Transverse colon (tissue), 4 donors: ENCODE measurements around the gene GAS2L2. TPM values are rescaled to one million over a fixed set of nuclear protein-coding genes. Genes with fewer than 3 reads are reported as not detected.
"Not testable (repeated sequence)": the region's sequence is repeated elsewhere in the genome, so short reads cannot be mapped to it uniquely, and the experiment has no call there.

Source experiments
- DNase-seq: peaks from one replicate; pipeline ENCODE4 v3.0.0-alpha.2; 2019
- H3K27ac ChIP-seq, 4 donors: fragments of 200-600 bp; sonication (generic); 2 replicates each; pipeline ENCODE4 v1.5.1; 2016 to 2018; ENCODE audit warnings: inconsistent platforms in 4 of 4
- H3K27me3 ChIP-seq: fragments of 200-600 bp; sonication (generic); 2 replicates; pipeline ENCODE4 v1.5.1; 2017; ENCODE audit warnings: inconsistent platforms
- H3K36me3 ChIP-seq, 4 donors: fragments of 200-600 bp; sonication (generic); 2 replicates each; pipeline ENCODE4 v1.5.1; 2017 to 2019; ENCODE audit warnings: inconsistent platforms in 4 of 4
- H3K4me1 ChIP-seq, 4 donors: fragments of 200-600 bp; sonication (generic); 2 replicates each; pipeline ENCODE4 v1.5.1; 2017 to 2020; ENCODE audit warnings: inconsistent platforms in 4 of 4
- H3K4me3 ChIP-seq, 4 donors: fragments of 200-600 bp; sonication (generic); 1 replicate in 1 of 4; 2 replicates in 3 of 4; pipeline versions ENCODE4 v1.5.1 to v1.6.1; 2017 to 2019; ENCODE audit warnings: inconsistent platforms in 4 of 4
- H3K9me3 ChIP-seq, 2 donors: fragments of 200-600 bp; sonication (generic); 2 replicates each; pipeline ENCODE4 v1.5.1; 2017 to 2019; ENCODE audit warnings: inconsistent platforms in 2 of 2
- CTCF ChIP-seq, 5 experiments: fragments of 200-600 bp in 3 of 5; fragments of 450-650 bp in 2 of 5; sonication (generic) in 3 of 5; IDR thresholded peaks; 1 replicate in 2 of 5; 2 replicates in 3 of 5; pipeline ENCODE4 v1.5.1; 2016 to 2017; ENCODE audit warnings: antibody characterized with exemption in 5 of 5, inconsistent platforms in 3 of 5, mild to moderate bottlenecking in 2 of 5, moderate library complexity in 1 of 5
- EP300 ChIP-seq: sonication (generic); formaldehyde crosslinking; IDR thresholded peaks from one replicate; pipeline ENCODE4 v1.6.1; 2017; ENCODE audit warnings: antibody characterized with exemption, low read depth
- POLR2A ChIP-seq: fragments of 450-650 bp; IDR thresholded peaks from one replicate; pipeline ENCODE4 v1.6.1; 2016; ENCODE audit warnings: antibody characterized with exemption, mild to moderate bottlenecking, moderate library complexity
- POLR2AphosphoS5 ChIP-seq, 3 donors: sonication (generic); formaldehyde crosslinking; IDR thresholded peaks; one replicate each; pipeline ENCODE4 v1.6.1; 2016; ENCODE audit warnings: antibody characterized with exemption in 3 of 3
- WGBS, 2 donors: methylation state at CpG; one replicate each; pipeline ENCODE4 v1.1.5; 2018; ENCODE audit warnings: low coverage in 1 of 2; 5-methylcytosine and 5-hydroxymethylcytosine counted together
- in situ Hi-C, 4 donors: fragments of 200-750 bp; cut with MboI; loops; one replicate each; pipeline versions ENCODE4 v1.15.0 to v1.15.1; 2017; ENCODE audit warnings: low sequenced_read_pairs in 3 of 4, low pct_ligation_motif_present in 1 of 4, low pct_unique_long_range_greater_than_20kb in 1 of 4
- intact Hi-C: fragments of 100-400 bp; cut with DNase I; formaldehyde crosslinking; loops from one replicate; pipeline ENCODE4 v1.15.1; 2023; ENCODE audit warnings: low total_unique reads
- total RNA-seq, 4 donors: library from RNA; depleted of rRNA; stranded (reverse); fragments of >200 nt; gene quantifications; one replicate each; pipeline ENCODE4 v1.1.0, GENCODE V29; 2016

Gene GAS2L2
- total RNA-seq, 4 donors from 2014 or later, result not detected

GRCh38 chr17:35708951-35709350, 44.1 kb downstream of the GAS2L2 start:
- TF ChIP-seq POLR2A, result no peak
- no peak for TF ChIP-seq CTCF (IDR thresholded peaks at IDR 0.05)
- no peak for TF ChIP-seq POLR2AphosphoS5 (IDR thresholded peaks at IDR 0.05)
- TF ChIP-seq EP300, result no peak
- no peaks in the 10 kb centered on the region for H3K9me3 ChIP-seq
- in situ Hi-C loops, result no loop called here
- 30 to 33% methylated on average over 2 to 3 of the region's 3 CpGs for WGBS, 2 donors
- intact Hi-C loops, result no loop called here
- H3K4me3 ChIP-seq, result no peak overlapping the region
- H3K4me1 ChIP-seq, result peaks cover 0 to 5% (median 0%) of the 10 kb centered on the region in 4 donors
- H3K27me3 ChIP-seq, result no peaks in the 10 kb centered on the region
- peaks cover 0 to 29% (median 9%) of the 10 kb centered on the region in 4 donors for H3K36me3 ChIP-seq
- H3K27ac ChIP-seq, result no peak overlapping the region
- no peak for DNase-seq

GRCh38 chr17:35708149-35708548, 44.9 kb downstream of the GAS2L2 start:
- DNase-seq, result no peak
- no peaks in the 10 kb centered on the region for H3K9me3 ChIP-seq
- TF ChIP-seq EP300 (no peak), POLR2A (no peak), POLR2AphosphoS5 (IDR thresholded peaks at IDR 0.05) (no peak), CTCF (IDR thresholded peaks at IDR 0.05) (no peak)
- H3K4me3 ChIP-seq, result no peak overlapping the region
- WGBS, 2 donors, result 68 to 86% methylated on average over 2 to 3 of the region's 3 CpGs
- peaks cover 0 to 25% (median 9%) of the 10 kb centered on the region in 4 donors for H3K36me3 ChIP-seq
- peaks cover 0 to 5% (median 0%) of the 10 kb centered on the region in 4 donors for H3K4me1 ChIP-seq
- intact Hi-C loops, result no loop called here
- H3K27ac ChIP-seq, result no peak overlapping the region
- H3K27me3 ChIP-seq, result no peaks in the 10 kb centered on the region
- in situ Hi-C loops, result no loop called here

GRCh38 chr17:35705705-35706104, 47.3 kb downstream of the GAS2L2 start:
- 70% methylated on average over 5 of the region's 5 CpGs; no CpG with 5 or more reads in 1 of the 2 donors for WGBS, 2 donors

GRCh38 chr17:35705230-35705629, 47.8 kb downstream of the GAS2L2 start:
- no peak overlapping the region for H3K27ac ChIP-seq
- TF ChIP-seq CTCF (IDR thresholded peaks at IDR 0.05) (no peak), POLR2A (no peak), POLR2AphosphoS5 (IDR thresholded peaks at IDR 0.05) (no peak), EP300 (no peak)
- in situ Hi-C loops, result no loop called here

More at GRCh38 chr17:35705705-35706104, 47.3 kb downstream of the GAS2L2 start:
- Histone ChIP-seq H3K27ac (no peak overlapping the region), H3K36me3 (peaks cover 0 to 13% (median 4%) of the 10 kb centered on the region in 4 donors), H3K27me3 (no peaks in the 10 kb centered on the region), H3K4me3 (no peak overlapping the region), H3K9me3 (no peaks in the 10 kb centered on the region), H3K4me1 (no peaks in the 10 kb centered on the region)
- intact Hi-C loops, result no loop called here
- DNase-seq, result no peak
- in situ Hi-C loops, result no loop called here
- no peak for TF ChIP-seq EP300
- no peak for TF ChIP-seq CTCF (IDR thresholded peaks at IDR 0.05)
- no peak for TF ChIP-seq POLR2A
- no peak for TF ChIP-seq POLR2AphosphoS5 (IDR thresholded peaks at IDR 0.05)

GRCh38 chr17:35703308-35703707, 49.7 kb downstream of the GAS2L2 start:
- H3K36me3 ChIP-seq, H3K9me3 ChIP-seq, H3K4me1 ChIP-seq, DNase-seq, intact Hi-C loops, H3K4me3 ChIP-seq, in situ Hi-C loops, H3K27ac ChIP-seq, H3K27me3 ChIP-seq: not testable (repeated sequence)
- WGBS, 2 donors, result 94 to 97% methylated on average over 2 of the region's 2 CpGs

More at GRCh38 chr17:35705230-35705629, 47.8 kb downstream of the GAS2L2 start:
- intact Hi-C loops, result no loop called here
- DNase-seq, result no peak
- 91 to 100% methylated on average over 1 of the region's 1 CpG for WGBS, 2 donors
- Histone ChIP-seq H3K4me3 (no peak overlapping the region), H3K9me3 (no peaks in the 10 kb centered on the region), H3K27me3 (no peaks in the 10 kb centered on the region), H3K4me1 (no peaks in the 10 kb centered on the region), H3K36me3 (peaks cover 0 to 9% (median 2%) of the 10 kb centered on the region in 4 donors)
